ENCODE results near the gene APBB2.

Gene APBB2

DNA sequence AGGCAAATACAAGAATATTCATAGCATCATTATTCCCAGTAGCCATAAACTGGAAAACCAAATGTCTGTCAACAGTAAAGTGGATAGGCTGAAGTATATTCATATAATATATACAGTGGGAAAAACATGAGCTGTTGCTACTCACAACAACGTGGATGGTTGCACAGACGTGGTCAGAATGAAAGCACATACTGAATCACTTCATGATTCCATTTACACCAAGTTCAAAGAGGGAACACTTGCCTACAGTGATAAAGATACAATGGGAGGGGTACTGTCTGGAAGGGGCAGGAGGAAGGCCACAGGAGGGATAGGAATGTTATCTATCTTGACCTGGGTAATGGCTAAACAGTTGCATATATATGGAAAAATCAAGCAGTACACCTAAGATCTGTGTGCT lies 25.3 kb downstream of the APBB2 start:
- no peak for DNase-seq (ENCODE audit: low spot score)

- no peak for DNase-seq (ENCODE audit: low spot score)
These were observed 28.4 kb downstream of the APBB2 start for GRCh38 chr4:41185614-41186592.

DNA sequence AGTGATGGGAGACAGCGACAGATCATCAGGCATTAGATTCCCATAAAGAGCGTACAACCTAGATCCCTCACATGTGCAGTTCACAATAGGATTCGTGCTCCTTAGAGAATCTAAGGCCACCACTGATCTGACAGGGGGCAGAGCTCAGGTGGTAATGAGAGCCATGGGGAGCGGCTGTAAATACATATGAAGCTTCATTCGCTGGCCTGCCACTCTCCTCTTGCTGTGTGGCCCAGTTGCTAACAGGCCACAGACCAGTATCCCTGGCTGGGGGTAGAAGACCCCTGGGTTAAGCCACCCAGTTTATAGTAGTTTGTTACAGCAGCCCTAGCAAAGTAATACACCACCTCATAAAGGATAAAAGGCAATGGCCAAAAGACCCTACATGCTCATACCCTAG lies 30.3 kb downstream of the APBB2 start:
- no peak for DNase-seq (ENCODE audit: low spot score)

DNA sequence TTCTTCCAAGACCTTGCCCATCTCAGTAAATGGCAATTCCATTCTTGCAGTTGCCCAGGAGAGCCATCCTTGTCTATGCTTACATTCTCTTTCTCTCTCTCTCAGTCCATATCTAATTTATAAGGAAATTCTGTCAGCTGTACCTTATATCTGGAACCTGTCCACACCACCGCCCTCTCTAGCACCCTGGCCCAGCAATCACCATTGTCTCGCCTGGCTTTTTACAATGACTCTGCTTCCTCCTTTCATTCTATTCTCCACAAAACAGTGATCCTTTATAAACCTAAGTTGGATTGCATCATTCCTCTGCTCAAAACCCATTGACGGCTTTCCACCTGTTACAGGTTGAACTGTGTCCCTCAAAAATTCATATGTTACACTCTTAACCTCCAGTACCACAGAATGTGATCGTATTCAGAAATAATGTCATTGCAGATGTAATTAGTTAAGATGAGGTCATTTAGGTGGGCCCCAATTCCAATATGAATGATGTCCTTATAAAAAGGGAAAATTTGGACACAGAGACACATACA lies 31.3 kb downstream of the APBB2 start:
- no peak for DNase-seq (ENCODE audit: low spot score)

- DNase-seq (ENCODE audit: low spot score), result no peak
These were observed 33.3 kb downstream of the APBB2 start for GRCh38 chr4:41181037-41181436.

DNA sequence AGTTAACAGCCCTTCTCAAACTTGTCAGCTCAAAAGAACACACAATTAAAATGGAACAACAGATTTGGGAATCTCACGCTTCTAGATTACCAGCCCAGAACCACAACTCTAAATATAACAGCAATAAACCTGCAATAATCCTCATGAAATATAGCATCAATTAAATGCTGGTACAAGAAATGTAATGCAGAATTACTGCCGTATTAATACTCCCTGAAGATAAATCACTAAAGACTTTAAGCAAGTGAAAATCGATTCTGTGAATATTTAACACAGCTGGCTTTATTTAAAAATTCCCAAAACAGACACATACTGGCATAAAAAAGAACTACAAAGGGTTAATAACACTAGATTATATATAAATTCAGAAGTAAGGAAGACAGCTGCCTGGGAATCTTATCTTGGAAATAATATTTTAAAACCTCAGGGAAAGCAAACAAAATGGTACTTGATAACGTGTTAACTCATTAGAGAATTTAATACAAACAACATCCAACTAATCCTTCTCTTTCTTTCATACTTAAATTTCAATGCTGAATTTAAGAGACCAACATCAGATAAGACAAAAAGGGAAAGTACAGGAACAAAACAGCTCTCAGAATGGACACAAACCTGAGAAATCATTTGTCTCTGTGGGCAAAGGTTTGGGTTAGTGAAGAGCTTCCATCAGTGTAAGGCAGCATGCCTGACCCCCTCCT lies 34.7 kb downstream of the APBB2 start:
- no peak for DNase-seq (ENCODE audit: low spot score)

DNA sequence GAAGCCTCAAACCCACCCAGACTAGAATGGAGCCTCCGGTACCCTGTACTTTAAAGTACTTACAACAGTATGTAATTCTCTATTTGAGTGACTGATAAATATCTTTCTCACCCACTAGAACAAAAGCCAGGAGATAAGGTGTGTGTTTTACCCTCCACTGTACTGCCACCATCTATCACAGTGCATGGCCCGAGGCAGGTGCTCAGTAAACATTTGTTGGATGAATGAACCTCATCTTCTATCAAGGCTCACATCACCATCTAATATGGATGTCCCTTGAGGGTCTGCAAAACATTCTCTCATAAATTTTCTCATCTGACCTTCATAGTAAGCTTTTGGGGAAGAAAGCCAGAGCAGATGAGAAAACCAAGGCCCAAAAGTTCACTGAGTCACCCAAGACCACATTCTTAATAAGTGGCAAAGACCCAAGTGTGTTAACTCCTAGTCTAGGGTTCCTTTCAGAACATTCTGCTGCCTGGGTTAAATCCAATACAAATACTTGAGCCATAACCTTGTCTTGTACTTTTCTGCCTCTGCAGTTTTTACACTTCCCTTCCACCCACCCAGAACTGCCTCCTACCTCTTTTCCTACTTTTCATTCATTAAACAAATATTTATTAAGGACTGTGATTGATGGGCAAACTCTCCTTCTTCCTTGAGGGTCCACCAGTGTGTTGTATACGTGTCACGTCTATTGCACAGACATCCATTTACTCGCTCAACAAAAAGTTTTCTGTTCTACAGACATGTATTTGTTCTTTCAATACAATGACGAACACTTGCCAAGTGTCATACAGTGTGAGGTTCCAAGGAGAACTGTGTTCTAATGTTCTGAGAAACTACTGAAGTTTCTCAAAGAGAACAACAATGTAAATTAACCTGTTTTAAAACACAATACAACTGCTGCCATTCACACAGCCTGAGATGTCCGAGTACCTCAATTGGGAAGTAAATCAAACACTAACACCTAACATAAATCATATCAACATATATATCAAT lies 35.7 kb downstream of the APBB2 start:
- DNase-seq (ENCODE audit: low spot score), result no peak

DNA sequence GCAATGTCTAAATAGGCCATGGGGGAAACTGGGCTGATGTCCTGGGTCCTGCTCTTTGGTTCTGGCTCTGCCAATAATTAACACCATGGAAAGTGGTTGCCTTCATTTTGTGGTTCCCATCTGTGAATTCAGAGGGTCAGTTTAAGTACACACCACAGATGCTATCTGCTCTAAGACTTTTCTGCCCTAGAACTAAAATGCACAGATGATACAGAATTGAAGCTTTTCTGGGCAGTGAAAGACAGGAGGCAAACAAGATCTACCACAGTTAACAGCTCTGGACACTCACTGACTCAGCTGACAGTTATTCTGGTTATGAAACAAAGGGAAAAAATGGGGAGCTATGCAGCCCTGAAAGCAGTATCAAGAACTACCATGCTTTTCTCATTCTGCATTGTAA lies 37.3 kb downstream of the APBB2 start:
- DNase-seq (ENCODE audit: low spot score), result peak; percentile 15

- DNase-seq (ENCODE audit: low spot score), result no peak
These were observed 38.0 kb downstream of the APBB2 start for GRCh38 chr4:41176340-41176739.

- DNase-seq (ENCODE audit: low spot score), result no peak
These were observed 38.5 kb downstream of the APBB2 start for GRCh38 chr4:41175794-41176193.

DNA sequence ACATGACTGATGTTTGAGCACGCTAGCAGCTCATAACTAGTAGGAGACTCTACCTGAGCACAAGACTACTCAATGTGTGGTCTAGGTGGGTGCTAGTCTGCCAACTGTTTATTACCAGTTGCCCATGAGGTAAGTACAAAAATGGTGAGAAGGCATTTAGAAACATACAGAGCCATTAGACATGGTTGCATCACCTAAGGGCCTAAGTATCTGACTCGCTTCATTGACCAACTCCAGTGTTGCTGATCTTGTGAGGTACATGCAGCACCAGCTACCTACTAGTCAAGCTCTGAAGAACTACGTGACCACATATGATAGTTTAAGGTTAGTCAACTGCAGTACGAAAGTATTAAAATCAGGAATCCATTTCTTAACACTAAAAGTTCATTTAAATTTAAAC lies 39.9 kb downstream of the APBB2 start:
- DNase-seq (ENCODE audit: low spot score), result no peak

- no peak for DNase-seq (ENCODE audit: low spot score)
These were observed 41.6 kb downstream of the APBB2 start for GRCh38 chr4:41172786-41173185.

- no peak for DNase-seq (ENCODE audit: low spot score)
These were observed 45.0 kb downstream of the APBB2 start for GRCh38 chr4:41169256-41169800.

- DNase-seq (ENCODE audit: low spot score), result no peak
These were observed 47.2 kb downstream of the APBB2 start for GRCh38 chr4:41167191-41167590.

- DNase-seq (ENCODE audit: low spot score), result no peak
These were observed 49.9 kb downstream of the APBB2 start for GRCh38 chr4:41164405-41164804.

DNA sequence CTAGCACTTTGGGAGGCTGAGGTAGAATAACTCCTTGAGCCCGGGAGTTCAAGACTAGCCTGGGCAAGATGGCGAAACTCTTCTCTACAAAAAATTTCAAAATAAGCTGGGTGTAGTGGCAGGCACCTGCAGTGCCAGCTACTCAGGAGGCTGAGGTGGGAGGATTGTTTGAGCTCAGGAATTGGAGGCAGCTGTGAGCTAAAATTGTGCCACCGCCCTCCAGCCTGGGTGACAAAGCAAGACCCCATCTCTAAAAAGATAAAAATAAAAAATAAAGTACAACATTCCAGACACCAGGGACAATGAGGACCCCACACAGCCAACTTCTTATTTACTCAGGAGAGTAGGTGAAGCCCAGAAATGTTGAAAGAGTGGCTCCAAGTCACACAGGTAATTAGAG lies 53.0 kb downstream of the APBB2 start:
- no peak for DNase-seq (ENCODE audit: low spot score)

DNA sequence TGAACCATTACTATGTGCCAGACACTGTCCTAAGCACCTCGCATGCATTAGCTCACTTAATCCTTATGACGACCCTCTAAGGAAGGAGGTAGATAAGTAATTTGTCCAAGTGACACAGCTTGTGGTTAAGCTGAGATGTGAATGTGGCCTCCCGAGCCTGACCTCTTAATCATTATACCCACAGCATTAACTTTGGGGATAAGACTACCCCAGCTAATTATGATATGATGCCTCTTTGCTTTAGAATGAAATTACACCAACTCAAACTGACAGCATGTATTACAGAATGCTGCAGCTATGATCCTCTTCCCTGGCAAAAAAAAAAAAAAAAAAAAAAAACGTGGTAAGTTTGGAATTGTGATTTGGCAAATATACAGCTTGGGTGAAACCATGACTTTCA lies 53.5 kb downstream of the APBB2 start:
- no peak for DNase-seq (ENCODE audit: low spot score)

DNA sequence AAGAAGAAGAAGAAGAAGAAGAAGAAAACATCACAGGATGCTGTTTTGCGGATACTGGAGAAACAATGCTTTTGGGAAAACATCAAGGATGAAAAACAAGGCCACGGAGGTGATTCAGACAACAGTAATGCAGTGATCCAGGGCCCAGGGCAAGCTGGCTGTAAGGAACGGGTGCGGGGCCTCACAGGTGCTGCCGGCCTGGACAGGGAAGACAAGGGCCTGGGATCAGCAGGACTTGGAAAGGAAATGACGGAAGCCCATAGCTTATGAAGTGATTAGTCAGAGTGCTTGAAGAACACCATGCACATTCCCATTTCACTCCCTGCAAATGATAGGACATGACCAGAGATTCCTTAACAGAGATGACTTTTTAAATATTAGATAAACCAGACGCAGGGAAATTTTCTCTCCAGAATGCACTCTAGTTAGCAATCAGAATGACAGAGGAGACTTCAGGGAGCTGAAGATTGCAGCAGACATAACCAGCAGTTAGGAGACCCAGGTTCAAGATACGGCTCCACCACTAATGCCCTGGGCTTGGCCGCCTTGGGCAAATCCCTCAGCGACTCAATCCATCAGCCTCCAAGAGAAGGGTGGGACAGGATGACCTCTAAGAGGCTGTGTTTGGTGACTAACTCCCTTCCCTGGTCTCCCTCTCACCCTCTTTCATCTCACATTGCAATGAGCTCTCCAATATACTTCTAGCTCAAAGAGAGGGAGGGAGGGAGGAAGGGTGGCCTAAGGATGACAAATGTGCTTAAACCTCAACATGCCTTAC lies 54.1 kb downstream of the APBB2 start:
- DNase-seq (ENCODE audit: low spot score), result no peak

GRCh38 chr4:41158756-41159155 lies 55.6 kb downstream of the APBB2 start:
- no peak for DNase-seq (ENCODE audit: low spot score)

DNA sequence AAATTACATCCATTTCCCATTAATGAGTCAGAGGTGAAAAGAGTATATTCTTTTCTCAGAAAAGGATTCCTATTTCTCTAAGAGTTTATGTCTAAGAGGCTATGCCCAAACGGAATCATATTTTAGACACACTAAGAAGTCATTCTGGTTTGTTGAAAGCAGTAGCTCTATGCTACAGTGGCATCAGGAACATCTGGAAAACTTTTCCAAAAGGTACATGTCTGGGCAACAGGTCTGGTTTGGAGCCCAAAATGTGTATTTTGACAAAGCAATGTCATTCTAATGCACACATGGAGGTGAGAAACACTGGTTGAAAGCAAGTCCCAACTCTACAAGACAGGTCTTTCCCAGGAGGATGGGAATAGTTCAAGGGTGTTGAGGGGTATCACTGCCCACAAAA lies 56.1 kb downstream of the APBB2 start:
- DNase-seq (ENCODE audit: low spot score), result no peak

GRCh38 chr4:41157009-41157408 lies 57.3 kb downstream of the APBB2 start:
- DNase-seq (ENCODE audit: low spot score), result no peak

Data from LoVo (cell line).